Vagina (tissue), 2 donors: ENCODE measurements around the gene PDCD7. TPM values are rescaled to one million over a fixed set of nuclear protein-coding genes. Genes with fewer than 3 reads are reported as not detected.

Experiments
- DNase-seq, 2 donors: peaks; one replicate each; pipeline ENCODE4 v3.0.0-alpha.2; 2017; ENCODE audit errors: extremely low spot score in 2 of 2
- H3K27ac ChIP-seq: fragments of 200-600 bp; sonication (generic); one replicate; pipeline ENCODE4 v1.5.1; 2019
- H3K27me3 ChIP-seq: fragments of 200-600 bp; sonication (generic); one replicate; pipeline ENCODE4 v1.5.1; 2019
- H3K36me3 ChIP-seq, 2 donors: fragments of 200-600 bp; sonication (generic); one replicate each; pipeline ENCODE4 v1.5.1; 2017 to 2019
- H3K4me1 ChIP-seq: fragments of 200-600 bp; sonication (generic); one replicate; pipeline ENCODE4 v1.5.1; 2019
- H3K4me3 ChIP-seq, 2 donors: fragments of 200-600 bp; sonication (generic); 1 replicate in 1 of 2; 2 replicates in 1 of 2; pipeline ENCODE4 v1.5.1; 2016 to 2019
- H3K9me3 ChIP-seq: fragments of 200-600 bp; sonication (generic); one replicate; pipeline ENCODE4 v1.5.1; 2019
- POLR2A ChIP-seq, 2 donors: fragments of 450-650 bp; IDR thresholded peaks; one replicate each; pipeline ENCODE4 v1.6.1; 2017; ENCODE audit warnings: antibody characterized with exemption in 2 of 2, mild to moderate bottlenecking in 2 of 2, moderate library complexity in 2 of 2
- POLR2AphosphoS5 ChIP-seq, 2 donors: sonication (generic); formaldehyde crosslinking; IDR thresholded peaks; one replicate each; pipeline ENCODE4 v1.9.0; 2017; ENCODE audit warnings: antibody characterized with exemption in 2 of 2, mild to moderate bottlenecking in 2 of 2, low read depth in 1 of 2; ENCODE audit not compliant: insufficient read depth in 1 of 2
- intact Hi-C: fragments of 100-400 bp; cut with DNase I; formaldehyde crosslinking; loops from one replicate; pipeline ENCODE4 v1.15.1; 2023
- total RNA-seq: library from RNA; depleted of rRNA; stranded (reverse); fragments of >200 nt; gene quantifications from one replicate; pipeline ENCODE4 v1.2.3, GENCODE V29; 2016
- TF ChIP-seq, protein P1 (sequence below), 3 experiments: fragments of 450-650 bp in 2 of 3; fragments of 200-600 bp in 1 of 3; sonication (generic) in 1 of 3; IDR thresholded peaks; one replicate each; pipeline ENCODE4 v1.5.1; 2017 to 2019; ENCODE audit warnings: antibody characterized with exemption in 3 of 3, mild to moderate bottlenecking in 2 of 3, moderate library complexity in 2 of 3

The PDCD7 gene
- total RNA-seq, 1 donor from 2014 or later = 16.5 TPM

DNA sequence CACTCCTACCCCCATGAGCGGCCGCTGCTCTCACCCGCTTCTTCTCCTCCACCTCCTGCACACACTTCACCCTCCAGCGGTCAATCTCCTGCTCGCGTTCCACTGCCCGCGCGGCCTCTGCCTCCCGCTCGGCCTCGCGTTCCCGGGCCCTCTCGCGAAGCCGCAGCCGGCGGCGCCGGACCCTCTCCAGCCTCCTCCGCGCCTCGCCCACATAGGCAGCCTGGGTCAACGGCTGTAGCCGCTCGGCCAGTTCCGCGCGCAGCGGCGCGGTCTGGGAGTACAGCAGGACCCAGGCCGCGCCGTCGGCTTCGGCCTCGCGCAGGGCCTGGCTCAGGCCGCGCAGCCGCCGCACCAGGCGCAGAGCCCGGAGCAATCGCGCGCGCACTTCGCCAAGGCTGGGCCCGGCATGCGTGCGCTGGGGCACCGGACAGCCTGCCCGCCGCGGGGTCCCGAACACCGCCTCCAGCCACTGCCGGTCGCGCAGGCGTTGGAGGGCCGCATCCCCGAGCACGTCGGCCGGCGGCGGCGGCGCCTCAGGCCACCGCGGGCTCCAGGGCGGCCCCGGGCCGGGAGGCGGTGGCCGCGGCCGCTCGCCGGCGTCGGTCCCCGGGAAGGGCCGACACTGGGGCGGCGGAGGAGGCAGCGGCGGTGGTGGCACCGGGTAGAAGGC, 595 bp downstream of the PDCD7 start:
- no peak for DNase-seq
- Histone ChIP-seq H3K27ac (peak overlapping the region; percentile 73), H3K36me3 (peaks cover 0 to 17% of the 10 kb centered on the region in 2 donors), H3K9me3 (no peaks in the 10 kb centered on the region), H3K27me3 (no peaks in the 10 kb centered on the region), H3K4me1 (peaks cover 34% of the 10 kb centered on the region), H3K4me3 (peak overlapping the region; percentile 69 to 78)
- TF ChIP-seq POLR2AphosphoS5 (IDR thresholded peaks at IDR 0.05; ENCODE audit: insufficient read depth in 1 of 2, low read depth in 1 of 2) = no peak
- no peak for TF ChIP-seq POLR2A (IDR thresholded peaks at IDR 0.05)
- TF ChIP-seq, protein P1, sequence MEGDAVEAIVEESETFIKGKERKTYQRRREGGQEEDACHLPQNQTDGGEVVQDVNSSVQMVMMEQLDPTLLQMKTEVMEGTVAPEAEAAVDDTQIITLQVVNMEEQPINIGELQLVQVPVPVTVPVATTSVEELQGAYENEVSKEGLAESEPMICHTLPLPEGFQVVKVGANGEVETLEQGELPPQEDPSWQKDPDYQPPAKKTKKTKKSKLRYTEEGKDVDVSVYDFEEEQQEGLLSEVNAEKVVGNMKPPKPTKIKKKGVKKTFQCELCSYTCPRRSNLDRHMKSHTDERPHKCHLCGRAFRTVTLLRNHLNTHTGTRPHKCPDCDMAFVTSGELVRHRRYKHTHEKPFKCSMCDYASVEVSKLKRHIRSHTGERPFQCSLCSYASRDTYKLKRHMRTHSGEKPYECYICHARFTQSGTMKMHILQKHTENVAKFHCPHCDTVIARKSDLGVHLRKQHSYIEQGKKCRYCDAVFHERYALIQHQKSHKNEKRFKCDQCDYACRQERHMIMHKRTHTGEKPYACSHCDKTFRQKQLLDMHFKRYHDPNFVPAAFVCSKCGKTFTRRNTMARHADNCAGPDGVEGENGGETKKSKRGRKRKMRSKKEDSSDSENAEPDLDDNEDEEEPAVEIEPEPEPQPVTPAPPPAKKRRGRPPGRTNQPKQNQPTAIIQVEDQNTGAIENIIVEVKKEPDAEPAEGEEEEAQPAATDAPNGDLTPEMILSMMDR (IDR thresholded peaks at IDR 0.05) = no peak
- intact Hi-C loops = no loop called here

- Histone ChIP-seq H3K4me1 (peaks cover 34% of the 10 kb centered on the region), H3K36me3 (peaks cover 0 to 31% of the 10 kb centered on the region in 2 donors), H3K4me3 (no peak overlapping the region), H3K27ac (no peak overlapping the region), H3K27me3 (no peaks in the 10 kb centered on the region), H3K9me3 (no peaks in the 10 kb centered on the region)
- TF ChIP-seq, protein P1 (IDR thresholded peaks at IDR 0.05) = no peak
- no peak for TF ChIP-seq POLR2AphosphoS5 (IDR thresholded peaks at IDR 0.05; ENCODE audit: insufficient read depth in 1 of 2, low read depth in 1 of 2)
- no peak for TF ChIP-seq POLR2A (IDR thresholded peaks at IDR 0.05)
- no peak for DNase-seq
- intact Hi-C loops = no loop called here
Measured at GRCh38 chr15:65130941-65131340, 2.7 kb downstream of the PDCD7 start.

DNA sequence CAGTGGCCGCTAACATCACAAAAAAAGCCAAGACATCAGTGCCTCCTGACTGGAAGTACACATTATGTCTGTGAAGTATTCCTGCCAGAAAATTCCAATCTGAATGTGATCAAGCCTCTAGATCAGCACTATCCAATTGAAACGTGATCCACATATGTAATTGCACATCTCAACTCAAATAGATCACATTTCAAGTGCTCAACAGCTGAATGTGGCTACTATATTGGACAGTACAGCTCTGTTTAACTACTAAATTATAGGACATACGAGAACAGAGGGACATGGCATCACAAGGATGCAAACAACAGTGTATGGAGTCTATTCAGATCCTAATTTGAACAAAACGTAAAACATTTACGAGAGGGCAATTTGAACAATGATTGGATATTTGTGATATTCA, 18.1 kb downstream of the PDCD7 start:
- Histone ChIP-seq H3K27ac (no peak overlapping the region), H3K36me3 (peaks cover 0 to 79% of the 10 kb centered on the region in 2 donors), H3K9me3 (no peaks in the 10 kb centered on the region), H3K4me3 (no peak overlapping the region), H3K4me1 (no peaks in the 10 kb centered on the region), H3K27me3 (no peaks in the 10 kb centered on the region)
- no peak for TF ChIP-seq POLR2AphosphoS5 (IDR thresholded peaks at IDR 0.05; ENCODE audit: insufficient read depth in 1 of 2, low read depth in 1 of 2)
- TF ChIP-seq, protein P1 (IDR thresholded peaks at IDR 0.05) = no peak
- TF ChIP-seq POLR2A (IDR thresholded peaks at IDR 0.05) = no peak
- no peak for DNase-seq
- intact Hi-C loops = no loop called here

- Histone ChIP-seq H3K27me3 (no peaks in the 10 kb centered on the region), H3K27ac (no peak within 1 kb of the TSS), H3K9me3 (no peaks in the 10 kb centered on the region), H3K36me3 (peaks cover 0 to 74% of the 10 kb centered on the region in 2 donors), H3K4me3 (no peak within 1 kb of the TSS), H3K4me1 (no peaks in the 10 kb centered on the region)
- no peak for DNase-seq
- intact Hi-C loops = no loop called here
- TF ChIP-seq, protein P1 (IDR thresholded peaks at IDR 0.05) = no peak
- no peak for TF ChIP-seq POLR2AphosphoS5 (IDR thresholded peaks at IDR 0.05; ENCODE audit: insufficient read depth in 1 of 2, low read depth in 1 of 2)
- no peak for TF ChIP-seq POLR2A (IDR thresholded peaks at IDR 0.05)
Measured at GRCh38 chr15:65115086-65115485, 18.5 kb downstream of the PDCD7 start, which contains the start of gene UBAP1L. Gene UBAP1L, minus strand, starts transcription at chr15:65115200. Its CDS starts 8,985 bp downstream, at chr15:65106215.

DNA sequence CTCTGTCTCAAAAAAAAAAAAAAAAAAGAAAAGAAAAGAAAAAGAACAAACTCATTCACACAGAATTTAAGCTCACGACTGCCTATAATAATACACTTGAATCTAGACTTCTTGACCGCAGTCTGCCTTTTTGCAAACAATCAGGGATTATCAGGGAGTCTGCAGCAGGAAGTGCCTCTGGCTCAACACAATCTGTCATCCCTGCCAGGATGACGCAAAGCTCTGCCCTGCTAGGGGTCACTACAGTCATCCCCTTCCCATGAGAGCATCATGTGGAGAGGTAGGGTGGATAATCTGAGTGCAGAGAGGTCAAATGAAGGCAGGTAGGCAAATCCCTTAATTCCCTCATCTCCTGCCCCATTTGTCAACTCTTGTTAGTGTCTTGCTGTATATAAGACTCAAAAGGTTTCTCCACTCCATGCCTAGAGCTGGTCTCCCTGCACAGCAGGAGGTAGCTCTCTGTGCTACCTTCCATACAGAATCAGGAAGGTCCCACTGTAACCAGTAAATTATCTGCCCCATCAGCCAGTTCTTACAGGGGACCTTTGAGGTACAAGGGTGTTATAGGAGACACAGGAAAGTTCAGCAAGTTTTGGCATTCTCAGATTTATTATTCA, 22.8 kb downstream of the PDCD7 start:
- Histone ChIP-seq H3K9me3 (no peaks in the 10 kb centered on the region), H3K4me1 (no peaks in the 10 kb centered on the region), H3K27ac (no peak overlapping the region), H3K4me3 (no peak overlapping the region), H3K36me3 (peaks cover 0 to 37% of the 10 kb centered on the region in 2 donors), H3K27me3 (no peaks in the 10 kb centered on the region)
- no peak for TF ChIP-seq POLR2A (IDR thresholded peaks at IDR 0.05)
- TF ChIP-seq, protein P1 (IDR thresholded peaks at IDR 0.05) = no peak
- TF ChIP-seq POLR2AphosphoS5 (IDR thresholded peaks at IDR 0.05; ENCODE audit: insufficient read depth in 1 of 2, low read depth in 1 of 2) = no peak
- intact Hi-C loops = no loop called here
- DNase-seq = no peak
